Lung (tissue), 12 donors: Measurements from ENCODE around the gene CELA3B. TPM values are rescaled to one million over a fixed set of nuclear protein-coding genes. Genes with fewer than 3 reads are reported as not detected.
"Not testable (repeated sequence)": the region's sequence is repeated elsewhere in the genome, so short reads cannot be mapped to it uniquely, and the experiment has no call there.

Experiments
- ATAC-seq: fragments of 200-7000 bp; cut with Tn5 transposase; one replicate; pipeline ENCODE4 v1.9.1; 2020; ENCODE audit warnings: moderate number of reproducible peaks; ENCODE audit not compliant: insufficient read depth, low FRiP score
- DNase-seq, 3 donors: peaks; one replicate each; pipeline ENCODE4 v3.0.0-alpha.2; 2013 to 2017
- H3K27ac ChIP-seq, 2 donors: one replicate each; pipeline ENCODE4 v1.5.1; 2013; ENCODE audit warnings: mild to moderate bottlenecking in 2 of 2, moderate library complexity in 2 of 2, control low read depth in 1 of 2, inconsistent platforms in 1 of 2, low read depth in 1 of 2, low read length in 1 of 2
- H3K27me3 ChIP-seq, 3 donors: one replicate each; pipeline ENCODE4 v1.5.1; 2013; ENCODE audit warnings: low read length in 2 of 3; ENCODE audit not compliant: control insufficient read depth in 3 of 3, insufficient read depth in 3 of 3
- H3K36me3 ChIP-seq, 4 donors: one replicate each; pipeline ENCODE4 v1.5.1; 2013; ENCODE audit warnings: low read length in 4 of 4, mild to moderate bottlenecking in 1 of 4, moderate library complexity in 1 of 4; ENCODE audit not compliant: control insufficient read depth in 4 of 4, insufficient read depth in 4 of 4
- H3K4me1 ChIP-seq, 5 donors: one replicate each; pipeline ENCODE4 v1.5.1; 2013; ENCODE audit warnings: low read length in 5 of 5, mild to moderate bottlenecking in 2 of 5, moderate library complexity in 1 of 5; ENCODE audit not compliant: control insufficient read depth in 5 of 5, insufficient read depth in 5 of 5
- H3K4me3 ChIP-seq: one replicate; pipeline ENCODE4 v1.5.1; 2013; ENCODE audit warnings: mild to moderate bottlenecking, control low read depth, moderate library complexity
- H3K9ac ChIP-seq, 2 donors: one replicate each; pipeline ENCODE4 v1.5.1; 2013; ENCODE audit warnings: low read length in 2 of 2, control low read depth in 1 of 2; ENCODE audit not compliant: insufficient read depth in 1 of 2
- H3K9me3 ChIP-seq, 4 donors: one replicate each; pipeline ENCODE4 v1.5.1; 2013; ENCODE audit warnings: low read length in 3 of 4, mild to moderate bottlenecking in 1 of 4, moderate library complexity in 1 of 4; ENCODE audit not compliant: control insufficient read depth in 4 of 4, insufficient read depth in 3 of 4
- CTCF ChIP-seq: IDR thresholded peaks from 2 replicates; pipeline ENCODE4 v1.5.1; 2012; ENCODE audit warnings: mild to moderate bottlenecking; ENCODE audit errors: control extremely low read depth, extremely low read depth
- WGBS, 2 donors: extraction: QIAGEN DNeasy Blood & Tissue Kit; methylation state at CpG; one replicate each; pipeline ENCODE4 v1.1.7; 2013; 5-methylcytosine and 5-hydroxymethylcytosine counted together
- polyA plus RNA-seq, 2 donors: library from polyadenylated mRNA; stranded (reverse); fragments of 200-250 nt; gene quantifications; one replicate each; pipeline ENCODE4 v1.2.1, GENCODE V29; 2013
- total RNA-seq, 2 donors: library from RNA; depleted of rRNA in 1 of 2; stranded (reverse); fragments of >200 nt in 1 of 2; gene quantifications; one replicate each; pipeline ENCODE4 v1.2.1, GENCODE V29; 2014 to 2021
- donor health status: control.
- donor health status: control.
- donor health status: Bipolar disorder and iron deficiency.
- donor health status: healthy.
- donor health status: DM: yes; HTN: yes; CAD: no.

CELA3B gene
- total and polyA plus RNA-seq, 4 donors: 0.18 to 6.7 (median 0.37) TPM; not detected in 1

- Histone ChIP-seq H3K4me3 (no peak overlapping the region), H3K9ac (no peak overlapping the region), H3K36me3 (peaks cover 0 to 7% (median 3%) of the 10 kb centered on the region in 4 donors), H3K27me3 (no peaks in the 10 kb centered on the region), H3K27ac (no peak overlapping the region), H3K9me3 (no peaks in the 10 kb centered on the region), H3K4me1 (peaks cover 0 to 18% (median 6%) of the 10 kb centered on the region in 5 donors)
- WGBS, 2 donors: 80 to 85% methylated on average over 3 of the region's 3 CpGs
- ATAC-seq: no peak
- TF ChIP-seq CTCF: no peak
- no peak for DNase-seq
These were observed 50.1 kb downstream of the CELA3B start for GRCh38 chr1:22026924-22027289.

DNA sequence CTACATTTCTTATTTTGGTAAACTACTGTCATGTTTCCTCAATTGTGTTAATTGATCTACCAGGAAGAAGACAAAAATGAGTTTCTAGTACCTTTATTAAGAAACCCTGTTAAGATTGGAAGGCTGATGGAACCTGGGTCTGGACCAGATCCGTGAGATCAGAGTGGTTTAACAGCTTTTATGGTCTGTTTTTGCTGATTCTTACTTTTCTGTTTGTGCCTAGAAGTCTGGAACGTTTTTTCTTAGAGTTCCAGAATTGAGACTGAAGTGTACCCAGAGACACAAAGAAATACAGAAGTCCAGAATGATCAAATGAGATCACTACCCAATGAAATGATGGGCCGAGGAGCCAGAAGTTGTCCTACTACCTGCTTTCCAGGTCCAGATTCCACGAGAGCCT, 53.2 kb downstream of the CELA3B start:
- Histone ChIP-seq H3K4me1 (peaks cover 0 to 7% (median 5%) of the 10 kb centered on the region in 5 donors), H3K4me3 (no peak overlapping the region), H3K36me3 (peaks cover 0 to 7% (median 3%) of the 10 kb centered on the region in 4 donors), H3K9ac (no peak overlapping the region), H3K9me3 (no peaks in the 10 kb centered on the region), H3K27ac (peak overlapping the region in 1 of 2 donors; percentile 31), H3K27me3 (no peaks in the 10 kb centered on the region)
- no peak for DNase-seq
- ATAC-seq: no peak
- TF ChIP-seq CTCF: no peak
- 84 to 92% methylated on average over 4 of the region's 4 CpGs for WGBS, 2 donors

DNA sequence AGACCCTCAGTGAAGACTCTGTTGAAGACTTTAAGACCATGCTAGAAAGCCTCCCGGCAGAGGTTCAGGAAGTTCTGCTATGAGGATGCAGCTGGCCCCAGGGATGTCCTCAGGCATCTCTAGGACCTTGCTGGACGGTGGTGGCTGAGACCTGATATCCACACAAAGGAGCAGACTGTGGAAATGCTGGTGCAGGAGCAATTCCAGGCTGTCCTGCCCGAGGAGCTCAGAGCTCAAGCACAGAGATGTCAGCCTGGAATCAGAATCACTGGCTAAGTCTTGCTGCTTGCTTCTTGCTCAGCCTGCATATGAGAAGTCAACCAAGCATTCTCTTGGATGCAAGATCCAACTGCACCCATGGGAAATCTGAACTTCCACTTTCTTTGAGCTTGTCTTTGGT, 53.7 kb downstream of the CELA3B start:
- DNase-seq: no peak
- Histone ChIP-seq H3K4me3 (no peak overlapping the region), H3K36me3 (peaks cover 0 to 7% (median 3%) of the 10 kb centered on the region in 4 donors), H3K27me3 (no peaks in the 10 kb centered on the region), H3K9me3 (no peaks in the 10 kb centered on the region), H3K27ac (peak overlapping the region in 1 of 2 donors; percentile 45), H3K4me1 (peaks cover 0 to 7% (median 5%) of the 10 kb centered on the region in 5 donors), H3K9ac (no peak overlapping the region)
- no peak for TF ChIP-seq CTCF
- no peak for ATAC-seq
- 76 to 86% methylated on average over 3 of the region's 3 CpGs for WGBS, 2 donors

GRCh38 chr1:22031214-22031962, 54.6 kb downstream of the CELA3B start:
- Histone ChIP-seq H3K9ac (peak overlapping the region in 1 of 2 donors; percentile 4), H3K36me3 (peaks cover 0 to 7% (median 2%) of the 10 kb centered on the region in 4 donors), H3K4me3 (no peak overlapping the region), H3K27me3 (no peaks in the 10 kb centered on the region), H3K27ac (peak overlapping the region in 1 of 2 donors; percentile 79), H3K9me3 (no peaks in the 10 kb centered on the region), H3K4me1 (peaks cover 0 to 2% (median 0%) of the 10 kb centered on the region in 5 donors)
- DNase-seq (peak in 1 of 3 donors; percentile 34), ATAC-seq (peak; percentile 79)
- TF ChIP-seq CTCF: no peak
- WGBS, 2 donors: 50 to 52% methylated on average over 8 of the region's 8 CpGs

DNA sequence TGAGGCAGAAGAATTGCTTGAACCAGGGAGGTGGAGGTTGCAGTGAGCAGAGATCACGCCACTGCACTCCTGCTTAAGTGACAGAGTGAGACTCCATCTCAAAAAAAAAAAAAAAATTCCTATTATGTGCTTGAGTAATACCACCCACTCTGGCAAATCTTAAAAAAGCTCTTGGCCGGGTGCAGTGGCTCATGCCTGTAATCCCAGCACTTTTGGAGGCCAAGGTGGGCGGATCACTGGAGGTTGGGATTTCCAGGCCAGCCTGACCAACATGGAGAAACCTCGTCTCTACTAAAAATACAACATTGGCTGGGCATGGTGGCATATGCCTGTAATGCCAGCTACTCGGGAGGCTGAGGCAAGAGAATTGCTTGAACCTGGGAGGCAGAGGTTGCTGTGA, 58.0 kb downstream of the CELA3B start:
- not testable (repeated sequence) for H3K4me1 ChIP-seq, H3K4me3 ChIP-seq, ATAC-seq, H3K36me3 ChIP-seq, H3K27me3 ChIP-seq, DNase-seq, H3K27ac ChIP-seq, H3K9me3 ChIP-seq, H3K9ac ChIP-seq
- 76 to 81% methylated on average over 5 of the region's 5 CpGs for WGBS, 2 donors
